HL-60 (cell line): ENCODE measurements around the gene MYCBP2.

Source experiments
- DNase-seq, 2 experiments: peaks; one replicate each; pipeline ENCODE4 v3.0.0-alpha.2; 2010 to 2020; ENCODE audit warnings: low read depth in 1 of 2, low spot score in 1 of 2
- H3K27ac ChIP-seq: fragments of 250-450 bp; sonication (Bioruptor Pico); replicated peaks from 2 replicates; pipeline ENCODE4 v1.5.1; 2020; ENCODE audit warnings: mild to moderate bottlenecking, moderate library complexity
- H3K27me3 ChIP-seq: fragments of 250-450 bp; sonication (Bioruptor Pico); 2 replicates; pipeline ENCODE4 v1.5.1; 2021; ENCODE audit warnings: mild to moderate bottlenecking, moderate library complexity; ENCODE audit not compliant: insufficient read depth, poor library complexity, severe bottlenecking
- H3K4me3 ChIP-seq: replicated peaks from 2 replicates; pipeline ENCODE4 v1.5.1; 2011; ENCODE audit warnings: mild to moderate bottlenecking, control low read depth, low read length; ENCODE audit not compliant: insufficient read depth
- CTCF ChIP-seq: IDR thresholded peaks from one replicate; pipeline ENCODE4 v1.5.1; 2011; ENCODE audit warnings: low read length, control low read depth, inconsistent platforms; ENCODE audit not compliant: insufficient read depth
- GABPA ChIP-seq: IDR thresholded peaks from 2 replicates; pipeline ENCODE4 v1.6.1; 2012; ENCODE audit warnings: low read depth
- POLR2AphosphoS5 ChIP-seq: IDR thresholded peaks from 2 replicates; pipeline ENCODE4 v1.6.1; 2012; ENCODE audit warnings: low read depth
- REST ChIP-seq: IDR thresholded peaks from 2 replicates; pipeline ENCODE4 v1.6.1; 2012; ENCODE audit warnings: low read depth; ENCODE audit not compliant: insufficient replicate concordance
- SPI1 ChIP-seq: IDR thresholded peaks from 2 replicates; pipeline ENCODE4 v1.6.1; 2012; ENCODE audit warnings: low read depth, mild to moderate bottlenecking, borderline replicate concordance

MYCBP2 gene

GRCh38 chr13:77373502-77373901, 46.6 kb upstream of the MYCBP2 start:
- Histone ChIP-seq H3K4me3 (no peak overlapping the region), H3K27me3 (no peaks in the 10 kb centered on the region), H3K27ac (no peak overlapping the region)
- DNase-seq: no peak
- TF ChIP-seq POLR2AphosphoS5 (no peak), CTCF (no peak), SPI1 (no peak), REST (no peak), GABPA (no peak)

GRCh38 chr13:77372275-77372674, 45.4 kb upstream of the MYCBP2 start:
- DNase-seq: no peak
- TF ChIP-seq POLR2AphosphoS5 (no peak), CTCF (no peak), GABPA (no peak), REST (no peak)
- Histone ChIP-seq H3K4me3 (no peak overlapping the region), H3K27ac (no peak overlapping the region), H3K27me3 (no peaks in the 10 kb centered on the region)

- Histone ChIP-seq H3K27ac (no peak overlapping the region), H3K27me3 (no peaks in the 10 kb centered on the region), H3K4me3 (no peak overlapping the region)
- no peak for DNase-seq
- TF ChIP-seq CTCF: no peak
- no peak for TF ChIP-seq SPI1
- TF ChIP-seq GABPA: no peak
- no peak for TF ChIP-seq POLR2AphosphoS5
- no peak for TF ChIP-seq REST
Measured at GRCh38 chr13:77370888-77371287, 44.0 kb upstream of the MYCBP2 start.
